GM19455 (cell line): ENCODE results near the gene ERC1.

Source experiments
- ATAC-seq: cut with Tn5 transposase; IDR thresholded peaks from one replicate; pipeline ENCODE4 v1.9.1; 2021; ENCODE audit not compliant: unreplicated experiment

ERC1 gene

GRCh38 chr12:1528791-1529190, 537.8 kb downstream of the ERC1 start:
- ATAC-seq = no peak

GRCh38 chr12:1529228-1529861, 538.3 kb downstream of the ERC1 start:
- ATAC-seq = no peak

- no peak for ATAC-seq
Measured at GRCh38 chr12:1529862-1530591, 539.0 kb downstream of the ERC1 start.

GRCh38 chr12:1530592-1531152, 539.6 kb downstream of the ERC1 start:
- ATAC-seq = no peak

GRCh38 chr12:1531153-1531653, 540.2 kb downstream of the ERC1 start:
- no peak for ATAC-seq

GRCh38 chr12:1531654-1532374, 540.8 kb downstream of the ERC1 start:
- no peak for ATAC-seq

- ATAC-seq = no peak
Measured at GRCh38 chr12:1532375-1533165, 541.5 kb downstream of the ERC1 start.

GRCh38 chr12:1533205-1533601, 542.2 kb downstream of the ERC1 start:
- ATAC-seq = peak; percentile 24

- ATAC-seq = peak; percentile 46
Measured at GRCh38 chr12:1533602-1534304, 542.7 kb downstream of the ERC1 start.

- no peak for ATAC-seq
Measured at GRCh38 chr12:1534748-1535147, 543.7 kb downstream of the ERC1 start.

GRCh38 chr12:1536817-1537216, 545.8 kb downstream of the ERC1 start:
- no peak for ATAC-seq

- ATAC-seq = no peak
Measured at GRCh38 chr12:1539135-1539534, 548.1 kb downstream of the ERC1 start.

GRCh38 chr12:1540690-1541089, 549.7 kb downstream of the ERC1 start:
- no peak for ATAC-seq

- no peak for ATAC-seq
Measured at GRCh38 chr12:1542599-1542998, 551.6 kb downstream of the ERC1 start.

GRCh38 chr12:1544996-1545700, 554.1 kb downstream of the ERC1 start:
- ATAC-seq = no peak
